K562 (cell line): Measurements from ENCODE around the gene RRAD. TPM values are rescaled to one million over a fixed set of nuclear protein-coding genes. Genes with fewer than 3 reads are reported as not detected.

Experiments used
- CCNT2 ChIP-seq: IDR thresholded peaks from 2 replicates; pipeline ENCODE4 v1.6.1; 2011; ENCODE audit warnings: borderline replicate concordance, low read depth, mild to moderate bottlenecking, moderate library complexity, mixed read lengths, low read length; ENCODE audit not compliant: insufficient read length; ENCODE audit errors: extremely low read depth
- CREM ChIP-seq: IDR thresholded peaks from 2 replicates; pipeline ENCODE4 v1.6.1; 2014; ENCODE audit warnings: antibody characterized with exemption, low read depth
- ELF2 ChIP-seq: fragments of 250-450 bp; sonication (Bioruptor Pico); IDR thresholded peaks from 2 replicates; pipeline ENCODE4 v1.5.0; 2021; ENCODE audit warnings: mild to moderate bottlenecking
- ETV1 ChIP-seq: fragments of 450-650 bp; conservative IDR thresholded peaks from 2 replicates; pipeline ENCODE4 v1.6.1; 2016; ENCODE audit warnings: missing genetic modification characterization, control low read depth, low read depth, missing compliant biosample characterization
- GTF2A2 ChIP-seq: IDR thresholded peaks from 2 replicates; pipeline ENCODE4 v1.6.1; 2016; ENCODE audit warnings: mild to moderate bottlenecking, missing genetic modification characterization, missing compliant biosample characterization
- HDAC8 ChIP-seq: fragments of 450-650 bp; IDR thresholded peaks from 2 replicates; pipeline ENCODE4 v1.6.1; 2016; ENCODE audit warnings: mild to moderate bottlenecking, missing genetic modification characterization, moderate library complexity, missing compliant biosample characterization
- IRF2 ChIP-seq: sonication (generic); formaldehyde crosslinking; IDR thresholded peaks from 2 replicates; pipeline ENCODE4 v1.8.1; 2022; ENCODE audit warnings: mild to moderate bottlenecking, missing genetic modification reagents
- MBD2 ChIP-seq: sonication (generic); IDR thresholded peaks from 2 replicates; pipeline ENCODE4 v1.6.1; 2016; ENCODE audit warnings: low read depth, borderline replicate concordance
- NCOR1 ChIP-seq: fragments of 450-650 bp; IDR thresholded peaks from 2 replicates; pipeline ENCODE4 v1.6.1; 2016; ENCODE audit warnings: mild to moderate bottlenecking, moderate library complexity
- PHF21A ChIP-seq: fragments of 450-650 bp; IDR thresholded peaks from 2 replicates; pipeline ENCODE4 v1.6.1; 2017; ENCODE audit warnings: low read depth, borderline replicate concordance
- POU5F1 ChIP-seq: fragments of 150-350 bp; IDR thresholded peaks from 2 replicates; pipeline ENCODE4 v1.6.1; 2014; ENCODE audit warnings: borderline replicate concordance, low read length, low read depth, mild to moderate bottlenecking; ENCODE audit not compliant: partially characterized antibody
- ZNF644 ChIP-seq: fragments of 200-800 bp; sonication (Bioruptor generic); IDR thresholded peaks from 2 replicates; pipeline ENCODE4 v1.6.1; 2016; ENCODE audit warnings: low read depth, missing genetic modification characterization, missing compliant biosample characterization
- ZNF785 ChIP-seq: fragments of 250-450 bp; sonication (Bioruptor Pico); IDR thresholded peaks from 2 replicates; pipeline ENCODE4 v1.4.0; 2020; ENCODE audit warnings: mild to moderate bottlenecking
- polyA plus RNA-seq, 8 experiments: library from polyadenylated mRNA; depleted of rRNA in 4 of 8; stranded (reverse) in 5 of 8; unstranded in 3 of 8; fragments of >200 nt; fragmentation: Nextera tagmentation in 2 of 8; fragmentation: Illumina TruSeq in 1 of 8; extraction: Ambion mirVana in 2 of 8; extraction: Trizol in 1 of 8; gene quantifications; 2 replicates each; pipeline versions ENCODE4 v1.2.1 to v1.2.3, GENCODE V29; 2011 to 2014; ENCODE audit warnings: inconsistent platforms in 1 of 8, missing spikeins in 1 of 8
- total RNA-seq, 7 experiments: library from RNA; depleted of rRNA in 6 of 7; stranded (reverse); fragments of >200 nt in 6 of 7; fragmentation: Illumina TruSeq in 2 of 7; extraction: Trizol in 2 of 7; gene quantifications; 2 replicates each; pipeline versions ENCODE4 v1.2.1 to v1.2.3, GENCODE V29; 2011 to 2021; ENCODE audit warnings: low replicate concordance in 1 of 7
- TF ChIP-seq, protein P1 (sequence below), 3 experiments: IDR thresholded peaks in 2 of 3; conservative IDR thresholded peaks in 1 of 3; 2 replicates each; pipeline ENCODE4 v1.5.1; 2011 to 2012; ENCODE audit warnings: low read length in 3 of 3, mild to moderate bottlenecking in 3 of 3, control low read depth in 2 of 3, improper control_type of control experiment in 1 of 3, inconsistent platforms in 1 of 3, low read depth in 1 of 3, mixed read lengths in 1 of 3, moderate library complexity in 1 of 3; ENCODE audit not compliant: insufficient read depth in 2 of 3
- TF ChIP-seq, protein P2 (sequence below): fragments of 200-600 bp; sonication (generic); IDR thresholded peaks from one replicate; pipeline ENCODE4 v1.6.1; 2012; ENCODE audit warnings: mild to moderate bottlenecking, low read depth, low read length, inconsistent platforms

RRAD gene
- total and polyA plus RNA-seq, 9 of the 15 experiments (the other 6 are each of a cell fraction or from before 2014, with no cell fraction given): 0.09 to 0.20 (median 0.13) TPM; not detected in 5

DNA sequence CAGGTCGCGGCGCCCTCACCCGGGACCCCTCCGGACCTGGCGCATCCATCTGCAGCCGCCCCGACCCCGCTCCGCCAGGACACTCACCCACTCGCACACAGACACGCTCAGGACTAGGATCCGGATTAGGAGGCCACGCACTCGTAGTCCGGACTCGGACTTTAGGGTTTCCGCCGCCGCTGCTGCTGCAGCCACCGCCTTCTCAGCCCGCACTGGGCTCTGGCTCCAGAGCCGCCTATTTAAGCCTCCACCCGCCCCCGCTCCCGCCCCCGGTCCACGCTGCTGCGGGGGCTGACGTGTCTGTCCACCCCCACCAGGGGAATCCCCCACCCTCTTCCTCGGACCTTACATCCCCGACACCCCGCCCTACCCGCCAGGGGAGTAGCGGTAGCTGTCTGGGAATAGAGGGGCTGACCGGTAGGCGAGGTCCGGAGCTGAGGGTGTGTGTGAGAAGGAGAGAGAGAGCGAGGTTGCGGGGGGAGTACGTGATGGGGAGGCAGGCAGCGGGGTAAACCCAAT is at the start of gene RRAD (continued):
- no peak for TF ChIP-seq ETV1
- TF ChIP-seq CCNT2: no peak
- TF ChIP-seq GTF2A2 (tag): no peak
- no peak for TF ChIP-seq ZNF785
- TF ChIP-seq ELF2 (CRISPR knock-in tag): no peak
- TF ChIP-seq HDAC8 (tag): no peak
- no peak for TF ChIP-seq PHF21A
- TF ChIP-seq MBD2: no peak
- TF ChIP-seq IRF2: no peak
- TF ChIP-seq, protein P1, sequence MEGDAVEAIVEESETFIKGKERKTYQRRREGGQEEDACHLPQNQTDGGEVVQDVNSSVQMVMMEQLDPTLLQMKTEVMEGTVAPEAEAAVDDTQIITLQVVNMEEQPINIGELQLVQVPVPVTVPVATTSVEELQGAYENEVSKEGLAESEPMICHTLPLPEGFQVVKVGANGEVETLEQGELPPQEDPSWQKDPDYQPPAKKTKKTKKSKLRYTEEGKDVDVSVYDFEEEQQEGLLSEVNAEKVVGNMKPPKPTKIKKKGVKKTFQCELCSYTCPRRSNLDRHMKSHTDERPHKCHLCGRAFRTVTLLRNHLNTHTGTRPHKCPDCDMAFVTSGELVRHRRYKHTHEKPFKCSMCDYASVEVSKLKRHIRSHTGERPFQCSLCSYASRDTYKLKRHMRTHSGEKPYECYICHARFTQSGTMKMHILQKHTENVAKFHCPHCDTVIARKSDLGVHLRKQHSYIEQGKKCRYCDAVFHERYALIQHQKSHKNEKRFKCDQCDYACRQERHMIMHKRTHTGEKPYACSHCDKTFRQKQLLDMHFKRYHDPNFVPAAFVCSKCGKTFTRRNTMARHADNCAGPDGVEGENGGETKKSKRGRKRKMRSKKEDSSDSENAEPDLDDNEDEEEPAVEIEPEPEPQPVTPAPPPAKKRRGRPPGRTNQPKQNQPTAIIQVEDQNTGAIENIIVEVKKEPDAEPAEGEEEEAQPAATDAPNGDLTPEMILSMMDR (IDR thresholded peaks at IDR 0.05 in 2 of 3, conservative IDR thresholded peaks at IDR 0.05 in 1 of 3; ENCODE audit: insufficient read depth in 2 of 3, low read depth in 1 of 3, low read length in 3 of 3): no peak
- TF ChIP-seq POU5F1: no peak
- TF ChIP-seq NCOR1: no peak
- no peak for TF ChIP-seq ZNF644
- TF ChIP-seq, protein P2, sequence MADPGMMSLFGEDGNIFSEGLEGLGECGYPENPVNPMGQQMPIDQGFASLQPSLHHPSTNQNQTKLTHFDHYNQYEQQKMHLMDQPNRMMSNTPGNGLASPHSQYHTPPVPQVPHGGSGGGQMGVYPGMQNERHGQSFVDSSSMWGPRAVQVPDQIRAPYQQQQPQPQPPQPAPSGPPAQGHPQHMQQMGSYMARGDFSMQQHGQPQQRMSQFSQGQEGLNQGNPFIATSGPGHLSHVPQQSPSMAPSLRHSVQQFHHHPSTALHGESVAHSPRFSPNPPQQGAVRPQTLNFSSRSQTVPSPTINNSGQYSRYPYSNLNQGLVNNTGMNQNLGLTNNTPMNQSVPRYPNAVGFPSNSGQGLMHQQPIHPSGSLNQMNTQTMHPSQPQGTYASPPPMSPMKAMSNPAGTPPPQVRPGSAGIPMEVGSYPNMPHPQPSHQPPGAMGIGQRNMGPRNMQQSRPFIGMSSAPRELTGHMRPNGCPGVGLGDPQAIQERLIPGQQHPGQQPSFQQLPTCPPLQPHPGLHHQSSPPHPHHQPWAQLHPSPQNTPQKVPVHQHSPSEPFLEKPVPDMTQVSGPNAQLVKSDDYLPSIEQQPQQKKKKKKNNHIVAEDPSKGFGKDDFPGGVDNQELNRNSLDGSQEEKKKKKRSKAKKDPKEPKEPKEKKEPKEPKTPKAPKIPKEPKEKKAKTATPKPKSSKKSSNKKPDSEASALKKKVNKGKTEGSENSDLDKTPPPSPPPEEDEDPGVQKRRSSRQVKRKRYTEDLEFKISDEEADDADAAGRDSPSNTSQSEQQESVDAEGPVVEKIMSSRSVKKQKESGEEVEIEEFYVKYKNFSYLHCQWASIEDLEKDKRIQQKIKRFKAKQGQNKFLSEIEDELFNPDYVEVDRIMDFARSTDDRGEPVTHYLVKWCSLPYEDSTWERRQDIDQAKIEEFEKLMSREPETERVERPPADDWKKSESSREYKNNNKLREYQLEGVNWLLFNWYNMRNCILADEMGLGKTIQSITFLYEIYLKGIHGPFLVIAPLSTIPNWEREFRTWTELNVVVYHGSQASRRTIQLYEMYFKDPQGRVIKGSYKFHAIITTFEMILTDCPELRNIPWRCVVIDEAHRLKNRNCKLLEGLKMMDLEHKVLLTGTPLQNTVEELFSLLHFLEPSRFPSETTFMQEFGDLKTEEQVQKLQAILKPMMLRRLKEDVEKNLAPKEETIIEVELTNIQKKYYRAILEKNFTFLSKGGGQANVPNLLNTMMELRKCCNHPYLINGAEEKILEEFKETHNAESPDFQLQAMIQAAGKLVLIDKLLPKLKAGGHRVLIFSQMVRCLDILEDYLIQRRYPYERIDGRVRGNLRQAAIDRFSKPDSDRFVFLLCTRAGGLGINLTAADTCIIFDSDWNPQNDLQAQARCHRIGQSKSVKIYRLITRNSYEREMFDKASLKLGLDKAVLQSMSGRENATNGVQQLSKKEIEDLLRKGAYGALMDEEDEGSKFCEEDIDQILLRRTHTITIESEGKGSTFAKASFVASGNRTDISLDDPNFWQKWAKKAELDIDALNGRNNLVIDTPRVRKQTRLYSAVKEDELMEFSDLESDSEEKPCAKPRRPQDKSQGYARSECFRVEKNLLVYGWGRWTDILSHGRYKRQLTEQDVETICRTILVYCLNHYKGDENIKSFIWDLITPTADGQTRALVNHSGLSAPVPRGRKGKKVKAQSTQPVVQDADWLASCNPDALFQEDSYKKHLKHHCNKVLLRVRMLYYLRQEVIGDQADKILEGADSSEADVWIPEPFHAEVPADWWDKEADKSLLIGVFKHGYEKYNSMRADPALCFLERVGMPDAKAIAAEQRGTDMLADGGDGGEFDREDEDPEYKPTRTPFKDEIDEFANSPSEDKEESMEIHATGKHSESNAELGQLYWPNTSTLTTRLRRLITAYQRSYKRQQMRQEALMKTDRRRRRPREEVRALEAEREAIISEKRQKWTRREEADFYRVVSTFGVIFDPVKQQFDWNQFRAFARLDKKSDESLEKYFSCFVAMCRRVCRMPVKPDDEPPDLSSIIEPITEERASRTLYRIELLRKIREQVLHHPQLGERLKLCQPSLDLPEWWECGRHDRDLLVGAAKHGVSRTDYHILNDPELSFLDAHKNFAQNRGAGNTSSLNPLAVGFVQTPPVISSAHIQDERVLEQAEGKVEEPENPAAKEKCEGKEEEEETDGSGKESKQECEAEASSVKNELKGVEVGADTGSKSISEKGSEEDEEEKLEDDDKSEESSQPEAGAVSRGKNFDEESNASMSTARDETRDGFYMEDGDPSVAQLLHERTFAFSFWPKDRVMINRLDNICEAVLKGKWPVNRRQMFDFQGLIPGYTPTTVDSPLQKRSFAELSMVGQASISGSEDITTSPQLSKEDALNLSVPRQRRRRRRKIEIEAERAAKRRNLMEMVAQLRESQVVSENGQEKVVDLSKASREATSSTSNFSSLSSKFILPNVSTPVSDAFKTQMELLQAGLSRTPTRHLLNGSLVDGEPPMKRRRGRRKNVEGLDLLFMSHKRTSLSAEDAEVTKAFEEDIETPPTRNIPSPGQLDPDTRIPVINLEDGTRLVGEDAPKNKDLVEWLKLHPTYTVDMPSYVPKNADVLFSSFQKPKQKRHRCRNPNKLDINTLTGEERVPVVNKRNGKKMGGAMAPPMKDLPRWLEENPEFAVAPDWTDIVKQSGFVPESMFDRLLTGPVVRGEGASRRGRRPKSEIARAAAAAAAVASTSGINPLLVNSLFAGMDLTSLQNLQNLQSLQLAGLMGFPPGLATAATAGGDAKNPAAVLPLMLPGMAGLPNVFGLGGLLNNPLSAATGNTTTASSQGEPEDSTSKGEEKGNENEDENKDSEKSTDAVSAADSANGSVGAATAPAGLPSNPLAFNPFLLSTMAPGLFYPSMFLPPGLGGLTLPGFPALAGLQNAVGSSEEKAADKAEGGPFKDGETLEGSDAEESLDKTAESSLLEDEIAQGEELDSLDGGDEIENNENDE: no peak
- TF ChIP-seq CREM: peak; percentile 38; the same call in 1 of the 2 replicates
